Stimulated activated CD8-positive, alpha-beta memory T cell treated with anti-CD3 and anti-CD28 coated beads, Interleukin-7, amount 100 ng/mL, for 4 hours (primary cell): ENCODE measurements around the gene SEPTIN12.
"Not testable (repeated sequence)": the region's sequence is repeated elsewhere in the genome, so short reads cannot be mapped to it uniquely, and the experiment has no call there.

Source experiments
- DNase-seq, 2 donors: peaks; one replicate each; pipeline ENCODE4 v3.0.0-alpha.2; 2020; ENCODE audit warnings: low read depth in 2 of 2

Gene SEPTIN12

GRCh38 chr16:4754865-4755264 lies 33.3 kb downstream of the SEPTIN12 start:
- no peak for DNase-seq

GRCh38 chr16:4753227-4753626 lies 34.9 kb downstream of the SEPTIN12 start:
- no peak for DNase-seq

- DNase-seq, result no peak
Observed at GRCh38 chr16:4752351-4753100, 35.6 kb downstream of the SEPTIN12 start.

- no peak for DNase-seq
Observed at GRCh38 chr16:4750896-4751295, 37.2 kb downstream of the SEPTIN12 start.

- no peak for DNase-seq
Observed at GRCh38 chr16:4749700-4750257, 38.4 kb downstream of the SEPTIN12 start.

- DNase-seq, result no peak
Observed at GRCh38 chr16:4748682-4749411, 39.3 kb downstream of the SEPTIN12 start.

- DNase-seq, result no peak
Observed at GRCh38 chr16:4747906-4748681, 40.1 kb downstream of the SEPTIN12 start.

- DNase-seq, result no peak
Observed at GRCh38 chr16:4746991-4747574, 41.1 kb downstream of the SEPTIN12 start.

GRCh38 chr16:4746215-4746614 lies 41.9 kb downstream of the SEPTIN12 start:
- DNase-seq, result no peak

- DNase-seq, result no peak
Observed at GRCh38 chr16:4745274-4745569, 42.9 kb downstream of the SEPTIN12 start.

- DNase-seq, result no peak
Observed at GRCh38 chr16:4744555-4745273, 43.4 kb downstream of the SEPTIN12 start.

GRCh38 chr16:4743226-4743878 lies 44.8 kb downstream of the SEPTIN12 start:
- DNase-seq, result no peak

GRCh38 chr16:4738370-4738769 lies 49.8 kb downstream of the SEPTIN12 start:
- DNase-seq, result not testable (repeated sequence)

- no peak for DNase-seq
Observed at GRCh38 chr16:4737545-4737944, 50.6 kb downstream of the SEPTIN12 start.

GRCh38 chr16:4736546-4736945 lies 51.6 kb downstream of the SEPTIN12 start:
- DNase-seq, result no peak

GRCh38 chr16:4734730-4735535 lies 53.2 kb downstream of the SEPTIN12 start:
- peak; percentile 90 to 94 for DNase-seq

- DNase-seq, result peak; percentile 57 to 78
Observed at GRCh38 chr16:4734063-4734729, 53.9 kb downstream of the SEPTIN12 start, which contains the start of the genes ANKS3 and DNAAF8. Gene ANKS3, minus strand, starts transcription at chr16:4734271. Its CDS starts 4,122 bp downstream, at chr16:4730149. Gene DNAAF8, plus strand, starts transcription at chr16:4734537. Its CDS starts 1,978 bp downstream, at chr16:4736515.

- DNase-seq, result peak in 1 of 2 donors; percentile 35
Observed at GRCh38 chr16:4733747-4734062, 54.4 kb downstream of the SEPTIN12 start.

GRCh38 chr16:4733211-4733742 lies 54.9 kb downstream of the SEPTIN12 start:
- DNase-seq, result no peak
